Activated T-cell treated with anti-CD3 and anti-CD28 coated beads, Interleukin-2, amount 50 U/mL, for 48 hours (primary cell): ENCODE measurements around the gene ARHGAP22.

Experiments used
- DNase-seq, 2 experiments: peaks; one replicate each; pipeline ENCODE4 v3.0.0-alpha.2; 2020

The ARHGAP22 gene

GRCh38 chr10:48508791-48509772 lies 95.8 kb downstream of the ARHGAP22 start:
- no peak for DNase-seq

- no peak for DNase-seq
These were observed 96.7 kb downstream of the ARHGAP22 start for GRCh38 chr10:48507933-48508790.

- no peak for DNase-seq
These were observed 97.4 kb downstream of the ARHGAP22 start for GRCh38 chr10:48507494-48507893.

GRCh38 chr10:48506147-48506917 lies 98.5 kb downstream of the ARHGAP22 start:
- DNase-seq = peak in 1 of 2 experiments; percentile 24

GRCh38 chr10:48505394-48506112 lies 99.3 kb downstream of the ARHGAP22 start:
- no peak for DNase-seq

GRCh38 chr10:48504141-48504885 lies 100.6 kb downstream of the ARHGAP22 start:
- DNase-seq = no peak

GRCh38 chr10:48503293-48503911 lies 101.5 kb downstream of the ARHGAP22 start:
- no peak for DNase-seq

- DNase-seq = no peak
These were observed 102.1 kb downstream of the ARHGAP22 start for GRCh38 chr10:48502791-48503190.

- no peak for DNase-seq
These were observed 102.8 kb downstream of the ARHGAP22 start for GRCh38 chr10:48501787-48502771.

- DNase-seq = no peak
These were observed 103.6 kb downstream of the ARHGAP22 start for GRCh38 chr10:48501226-48501625.

- no peak for DNase-seq
These were observed 104.1 kb downstream of the ARHGAP22 start for GRCh38 chr10:48500771-48501170.

- no peak for DNase-seq
These were observed 105.8 kb downstream of the ARHGAP22 start for GRCh38 chr10:48498940-48499510.

GRCh38 chr10:48497780-48498770 lies 106.8 kb downstream of the ARHGAP22 start:
- DNase-seq = no peak

- no peak for DNase-seq
These were observed 107.8 kb downstream of the ARHGAP22 start for GRCh38 chr10:48496831-48497779.

GRCh38 chr10:48496105-48496830 lies 108.6 kb downstream of the ARHGAP22 start:
- no peak for DNase-seq
